ENCODE data around the gene ETV3.
A peak's percentile ranks its signal among the peaks of the same experiment; 100 is the strongest.

Gene ETV3

GRCh38 chr1:157171903-157172503 lies 33.8 kb upstream of the ETV3 start:
- ATAC-seq = peak; percentile 88

- no peak for TF ChIP-seq ZNF70 (CRISPR knock-in tag; IDR thresholded peaks at IDR 0.05)
- no peak for TF ChIP-seq BACH2 (CRISPR knock-in tag; IDR thresholded peaks at IDR 0.05; ENCODE audit: borderline replicate concordance)
- TF ChIP-seq ZC3H10 (CRISPR knock-in tag; IDR thresholded peaks at IDR 0.05) = no peak
- TF ChIP-seq CREB5 (CRISPR knock-in tag; IDR thresholded peaks at IDR 0.05; ENCODE audit: low read depth) = no peak
- TF ChIP-seq ARNTL (CRISPR knock-in tag; IDR thresholded peaks at IDR 0.05; ENCODE audit: borderline replicate concordance, low read depth) = no peak
- TF ChIP-seq ZNF8 (CRISPR knock-in tag; IDR thresholded peaks at IDR 0.05) = no peak
- TF ChIP-seq ZNF565 (CRISPR knock-in tag; conservative IDR thresholded peaks at IDR 0.05; ENCODE audit: low read depth) = no peak
- TF ChIP-seq ESRRG (CRISPR knock-in tag; IDR thresholded peaks at IDR 0.05) = no peak
- no peak for TF ChIP-seq GLIS3 (CRISPR knock-in tag; IDR thresholded peaks at IDR 0.05)
- TF ChIP-seq RARB (CRISPR knock-in tag; IDR thresholded peaks at IDR 0.05) = no peak
- TF ChIP-seq CSRNP3 (CRISPR knock-in tag; IDR thresholded peaks at IDR 0.05) = no peak
- no peak for TF ChIP-seq OSR1 (CRISPR knock-in tag; IDR thresholded peaks at IDR 0.05)
- TF ChIP-seq POU6F1 (CRISPR knock-in tag; IDR thresholded peaks at IDR 0.05; ENCODE audit: borderline replicate concordance, low read depth) = no peak
- TF ChIP-seq ZFP30 (CRISPR knock-in tag; IDR thresholded peaks at IDR 0.05) = no peak
- no peak for TF ChIP-seq PATZ1 (CRISPR knock-in tag; IDR thresholded peaks at IDR 0.05; ENCODE audit: borderline replicate concordance)
- no peak for TF ChIP-seq TOX (CRISPR knock-in tag; IDR thresholded peaks at IDR 0.05; ENCODE audit: borderline replicate concordance)
- ATAC-seq = peak; percentile 37
These were observed 32.7 kb upstream of the ETV3 start for GRCh38 chr1:157170677-157171515.

- no peak for ATAC-seq
- TF ChIP-seq OSR1 (CRISPR knock-in tag; IDR thresholded peaks at IDR 0.05) = no peak
- no peak for TF ChIP-seq TCF4 (CRISPR knock-in tag; IDR thresholded peaks at IDR 0.05; ENCODE audit: borderline replicate concordance)
- no peak for TF ChIP-seq ZC3H10 (CRISPR knock-in tag; IDR thresholded peaks at IDR 0.05)
- no peak for TF ChIP-seq POU6F1 (CRISPR knock-in tag; IDR thresholded peaks at IDR 0.05; ENCODE audit: borderline replicate concordance, low read depth)
- TF ChIP-seq ZNF8 (CRISPR knock-in tag; IDR thresholded peaks at IDR 0.05) = no peak
- no peak for TF ChIP-seq ZNF70 (CRISPR knock-in tag; IDR thresholded peaks at IDR 0.05)
- TF ChIP-seq ISL1 (CRISPR knock-in tag; IDR thresholded peaks at IDR 0.05) = no peak
- TF ChIP-seq ZFP30 (CRISPR knock-in tag; IDR thresholded peaks at IDR 0.05) = no peak
- TF ChIP-seq PATZ1 (CRISPR knock-in tag; IDR thresholded peaks at IDR 0.05; ENCODE audit: borderline replicate concordance) = no peak
- no peak for TF ChIP-seq CSDC2 (CRISPR knock-in tag; IDR thresholded peaks at IDR 0.05)
- TF ChIP-seq BACH2 (CRISPR knock-in tag; IDR thresholded peaks at IDR 0.05; ENCODE audit: borderline replicate concordance) = no peak
- TF ChIP-seq ZNF565 (CRISPR knock-in tag; conservative IDR thresholded peaks at IDR 0.05; ENCODE audit: low read depth) = no peak
- no peak for TF ChIP-seq PPARA (CRISPR knock-in tag; IDR thresholded peaks at IDR 0.05; ENCODE audit: borderline replicate concordance)
- TF ChIP-seq CSRNP3 (CRISPR knock-in tag; IDR thresholded peaks at IDR 0.05) = no peak
- no peak for TF ChIP-seq TOX (CRISPR knock-in tag; IDR thresholded peaks at IDR 0.05; ENCODE audit: borderline replicate concordance)
- TF ChIP-seq TSHZ2 (CRISPR knock-in tag; IDR thresholded peaks at IDR 0.05) = no peak
These were observed 29.8 kb upstream of the ETV3 start for GRCh38 chr1:157168015-157168414.

Measured in SK-N-SH treated with all-trans-retinoic acid at 6 μM for 48 hours (cell line).